B cell (primary cell): ENCODE measurements around the gene JADE3. TPM values are rescaled to one million over a fixed set of nuclear protein-coding genes. Genes with fewer than 3 reads are reported as not detected.
"Not testable (repeated sequence)": the region's sequence is repeated elsewhere in the genome, so short reads cannot be mapped to it uniquely, and the experiment has no call there.

Source experiments
- ATAC-seq: fragments of 200-7000 bp; cut with Tn5 transposase; one replicate; pipeline ENCODE4 v1.10.0; 2021; ENCODE audit warnings: low read depth, mild to moderate bottlenecking, moderate number of reproducible peaks, moderate library complexity
- CTCF ChIA-PET: fragments of 350-600 bp; sonication (Branson Sonifier 250); formaldehyde crosslinking; loops from one replicate; lab custom pipeline; 2021; ENCODE audit warnings: antibody characterized with exemption, inconsistent platforms; lab: Charles Lee
- POLR2A ChIA-PET: fragments of 350-600 bp; sonication (Branson Sonifier 250); formaldehyde crosslinking; loops from one replicate; lab custom pipeline; 2021; ENCODE audit warnings: antibody characterized with exemption; lab: Charles Lee
- DNase-seq: peaks from one replicate; pipeline ENCODE4 v3.0.0; 2013
- H2AFZ ChIP-seq: 2 replicates; pipeline ENCODE4 v1.6.1; 2012; ENCODE audit warnings: mild to moderate bottlenecking, low read depth, low read length; ENCODE audit not compliant: insufficient read depth, poor library complexity, severe bottlenecking
- H3K27ac ChIP-seq, 2 donors: 1 replicate in 1 of 2; 2 replicates in 1 of 2; pipeline ENCODE4 v1.5.1; 2012 to 2013; ENCODE audit warnings: low read length in 2 of 2, mild to moderate bottlenecking in 2 of 2, moderate library complexity in 1 of 2
- H3K27me3 ChIP-seq, 4 experiments: fragments of 200-600 bp in 1 of 4; sonication (generic) in 1 of 4; replicated peaks in 1 of 4; 1 replicate in 2 of 4; 2 replicates in 2 of 4; pipeline versions ENCODE4 v1.6.1 to v1.7.0; 2013 to 2016; ENCODE audit warnings: low read length in 3 of 4, mild to moderate bottlenecking in 2 of 4, mixed read lengths in 1 of 4, moderate library complexity in 1 of 4; ENCODE audit not compliant: insufficient read depth in 4 of 4, control insufficient read depth in 3 of 4; ENCODE audit errors: control extremely low read depth in 1 of 4
- H3K36me3 ChIP-seq, 2 experiments: replicated peaks in 1 of 2; 1 replicate in 1 of 2; 2 replicates in 1 of 2; pipeline versions ENCODE4 v1.6.1 to v1.7.1; 2013; ENCODE audit warnings: low read length in 1 of 2; ENCODE audit not compliant: insufficient read depth in 2 of 2, control insufficient read depth in 1 of 2; ENCODE audit errors: control extremely low read depth in 1 of 2, extremely low read depth in 1 of 2
- H3K4me1 ChIP-seq, 2 donors: fragments of 200-600 bp in 1 of 2; sonication (generic) in 1 of 2; 1 replicate in 1 of 2; 2 replicates in 1 of 2; pipeline versions ENCODE4 v1.5.1 to v1.6.1; 2013 to 2017; ENCODE audit warnings: low read length in 2 of 2; ENCODE audit not compliant: control insufficient read depth in 2 of 2, insufficient read depth in 2 of 2
- H3K4me2 ChIP-seq: replicated peaks from 2 replicates; pipeline ENCODE3; 2012; ENCODE audit warnings: mild to moderate bottlenecking, low read depth, low read length; ENCODE audit not compliant: poor library complexity, severe bottlenecking
- H3K4me3 ChIP-seq, 5 experiments: fragments of 200-600 bp in 1 of 5; sonication (generic) in 1 of 5; 1 replicate in 3 of 5; 2 replicates in 2 of 5; pipeline versions ENCODE4 v1.5.1 to v1.7.0; 2011 to 2016; ENCODE audit warnings: low read length in 4 of 5, mild to moderate bottlenecking in 4 of 5, low read depth in 2 of 5, control low read depth in 1 of 5, moderate library complexity in 1 of 5; ENCODE audit not compliant: insufficient read depth in 1 of 5; ENCODE audit errors: control extremely low read depth in 1 of 5, extremely low read depth in 1 of 5
- H3K79me2 ChIP-seq: fragments of 200-600 bp; sonication (generic); one replicate; pipeline ENCODE4 v1.6.0; 2016; ENCODE audit warnings: low read length; ENCODE audit not compliant: control insufficient read depth, insufficient read depth
- H3K9ac ChIP-seq: fragments of 200-600 bp; sonication (generic); 2 replicates; pipeline ENCODE4 v1.6.1; 2017; ENCODE audit warnings: mild to moderate bottlenecking, low read length, moderate library complexity
- H3K9me3 ChIP-seq, 3 donors: one replicate each; pipeline versions ENCODE4 v1.6.1 to v1.7.1; 2013; ENCODE audit warnings: low read length in 2 of 3; ENCODE audit not compliant: control insufficient read depth in 2 of 3, insufficient read depth in 1 of 3; ENCODE audit errors: control extremely low read depth in 1 of 3
- H4K20me1 ChIP-seq: 2 replicates; pipeline ENCODE4 v1.6.0; 2012; ENCODE audit warnings: mild to moderate bottlenecking, low read length; ENCODE audit not compliant: insufficient read depth, control insufficient read depth, poor library complexity, severe bottlenecking
- H3K27ac Mint-ChIP-seq: one replicate; pipeline ENCODE4 v1.8.0; 2021; ENCODE audit warnings: mixed read lengths
- H3K27me3 Mint-ChIP-seq: one replicate; pipeline ENCODE4 v1.8.0; 2021; ENCODE audit warnings: mixed read lengths
- H3K4me1 Mint-ChIP-seq: one replicate; pipeline ENCODE4 v1.8.0; 2021; ENCODE audit warnings: mixed read lengths
- H3K4me3 Mint-ChIP-seq: one replicate; pipeline ENCODE4 v1.8.0; 2021; ENCODE audit warnings: mixed read lengths
- H3K9me3 Mint-ChIP-seq: one replicate; pipeline ENCODE4 v1.8.0; 2022; ENCODE audit warnings: mixed read lengths; ENCODE audit not compliant: insufficient read depth
- CTCF ChIP-seq: fragments of 200-600 bp; IDR thresholded peaks from one replicate; pipeline ENCODE4 v1.8.0; 2022; ENCODE audit warnings: antibody characterized with exemption, mild to moderate bottlenecking
- EZH2 ChIP-seq: IDR thresholded peaks from 2 replicates; pipeline ENCODE4 v1.6.1; 2012; ENCODE audit warnings: borderline replicate concordance, low read depth, mild to moderate bottlenecking, moderate library complexity, low read length; ENCODE audit not compliant: insufficient read depth, poor library complexity, severe bottlenecking
- WGBS: methylation state at CpG from one replicate; pipeline ENCODE4 v1.1.5; 2013; ENCODE audit warnings: missing lambda C conversion rate; ENCODE audit not compliant: insufficient coverage; 5-methylcytosine and 5-hydroxymethylcytosine counted together
- intact Hi-C: fragments of 100-400 bp; cut with micrococcal nuclease; formaldehyde crosslinking; loops from one replicate; pipeline ENCODE4 v1.10.0; 2022
- polyA plus RNA-seq: library from polyadenylated mRNA; depleted of rRNA; stranded (reverse); fragments of >200 nt; gene quantifications from 2 replicates; pipeline ENCODE4 v1.2.3, GENCODE V29; 2012
- total RNA-seq, 2 donors: library from RNA; stranded (reverse); fragments of 120-200 nt in 1 of 2; gene quantifications; 1 replicate in 1 of 2; 2 replicates in 1 of 2; pipeline versions ENCODE4 v1.2.3 to v1.2.4, GENCODE V29; 2013 to 2022

Gene JADE3
- total and polyA plus RNA-seq, 2 donors (not counting 1 experiment from before 2014, with no cell fraction given) = 3.6 to 23.4 TPM

- no CpG with 5 or more reads among the region's 2 CpGs for WGBS
- H2AFZ ChIP-seq = peak overlapping the region; percentile 34
- peak overlapping the region; percentile 85 for H3K27ac Mint-ChIP-seq
- POLR2A ChIA-PET = interaction anchor here (0.6 kb wide), 1 partner anchor 115 kb away, joined by 3 read pairs; no protein-coding TSS in a partner anchor
- peaks cover 60% of the 10 kb centered on the region for H3K79me2 ChIP-seq
- H3K27ac ChIP-seq = peak overlapping the region; percentile 65 to 74
- intact Hi-C loops = loop anchor here (2.0 kb wide), 1 partner anchor 13 kb away; no protein-coding TSS in a partner anchor
- CTCF ChIA-PET = no interaction called here
- no peaks in the 10 kb centered on the region for H3K27me3 ChIP-seq
- H3K9me3 Mint-ChIP-seq = no peaks in the 10 kb centered on the region
- H3K9ac ChIP-seq = peak overlapping the region; percentile 29
- peaks cover 64% of the 10 kb centered on the region for H3K4me1 Mint-ChIP-seq
- no peaks in the 10 kb centered on the region for H3K36me3 ChIP-seq
- peaks cover 33 to 53% of the 10 kb centered on the region in 2 donors for H3K4me1 ChIP-seq
- H3K4me3 Mint-ChIP-seq = peak overlapping the region; percentile 76
- peak overlapping the region; percentile 63 for H3K4me2 ChIP-seq
- no peaks in the 10 kb centered on the region for H4K20me1 ChIP-seq
- TF ChIP-seq CTCF (no peak), EZH2 (no peak)
- ATAC-seq (peak; percentile 54), DNase-seq (peak; percentile 36)
- H3K9me3 ChIP-seq = no peaks in the 10 kb centered on the region
- H3K4me3 ChIP-seq = peak overlapping the region in 1 of 5 experiments; percentile 31
- no peaks in the 10 kb centered on the region for H3K27me3 Mint-ChIP-seq
These were observed 41.4 kb downstream of the JADE3 start for GRCh38 chrX:46953597-46953996.

GRCh38 chrX:46954716-46955115 is 42.5 kb downstream of the JADE3 start:
- Histone ChIP-seq H3K9me3 (no peaks in the 10 kb centered on the region), H3K36me3 (no peaks in the 10 kb centered on the region), H3K27ac (no peak overlapping the region), H3K4me3 (no peak overlapping the region), H3K4me2 (no peak overlapping the region), H4K20me1 (no peaks in the 10 kb centered on the region), H3K4me1 (peaks cover 44 to 64% of the 10 kb centered on the region in 2 donors), H3K27me3 (no peaks in the 10 kb centered on the region), H2AFZ (no peak overlapping the region), H3K79me2 (peaks cover 57% of the 10 kb centered on the region), H3K9ac (no peak overlapping the region)
- no peaks in the 10 kb centered on the region for H3K9me3 Mint-ChIP-seq
- TF ChIP-seq EZH2 (no peak), CTCF (no peak)
- peaks cover 67% of the 10 kb centered on the region for H3K4me1 Mint-ChIP-seq
- no peak for DNase-seq
- no CpG with 5 or more reads among the region's 2 CpGs for WGBS
- peak overlapping the region; percentile 77 for H3K27ac Mint-ChIP-seq
- POLR2A ChIA-PET = no interaction called here
- intact Hi-C loops = no loop called here
- no peak overlapping the region for H3K4me3 Mint-ChIP-seq
- no peak for ATAC-seq
- CTCF ChIA-PET = interaction anchor here (1.2 kb wide), 1 partner anchor 23 kb away, joined by 4 read pairs; no protein-coding TSS in a partner anchor
- H3K27me3 Mint-ChIP-seq = no peaks in the 10 kb centered on the region

DNA sequence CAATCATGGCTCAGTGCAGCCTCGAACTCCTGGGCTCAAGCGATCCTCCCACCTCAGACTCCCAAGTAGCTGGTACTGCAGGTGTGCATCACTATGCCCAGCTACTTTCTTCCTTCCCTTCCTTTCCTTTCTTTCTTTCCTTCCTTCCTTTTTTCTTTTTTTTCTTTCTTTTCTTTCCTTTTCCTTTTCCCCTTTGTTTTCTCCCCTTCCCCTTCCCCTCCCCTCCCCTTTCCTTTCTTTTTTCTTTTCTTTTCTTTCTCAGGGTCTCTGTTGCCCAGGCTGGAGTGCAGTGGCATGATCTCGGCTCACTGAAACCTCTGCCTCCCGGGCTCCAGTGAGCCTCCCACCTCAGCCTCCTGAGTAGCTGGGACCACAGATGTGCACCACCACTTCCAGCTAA is 44.4 kb downstream of the JADE3 start:
- H3K4me3 Mint-ChIP-seq, CTCF ChIA-PET: not testable (repeated sequence)

More for the DNA sequence above, 44.4 kb downstream of the JADE3 start:
- H2AFZ ChIP-seq, H3K4me3 ChIP-seq, H4K20me1 ChIP-seq, H3K9ac ChIP-seq, H3K9me3 ChIP-seq, H3K9me3 Mint-ChIP-seq, H3K27ac ChIP-seq, H3K27ac Mint-ChIP-seq, H3K27me3 Mint-ChIP-seq, POLR2A ChIA-PET, H3K36me3 ChIP-seq, H3K4me2 ChIP-seq, intact Hi-C loops, ATAC-seq, DNase-seq, H3K27me3 ChIP-seq: not testable (repeated sequence)
- H3K79me2 ChIP-seq = peaks cover 47% of the 10 kb centered on the region
- 100% methylated on average over 2 of the region's 4 CpGs for WGBS
- peaks cover 61 to 82% of the 10 kb centered on the region in 2 donors for H3K4me1 ChIP-seq
- peaks cover 78% of the 10 kb centered on the region for H3K4me1 Mint-ChIP-seq
